GM19463 (cell line): Measurements from ENCODE around the gene TSGA10IP.

Source experiments
- ATAC-seq: cut with Tn5 transposase; IDR thresholded peaks from one replicate; pipeline ENCODE4 v1.9.1; 2021; ENCODE audit warnings: mild to moderate bottlenecking, moderate library complexity; ENCODE audit not compliant: unreplicated experiment

Gene TSGA10IP

DNA sequence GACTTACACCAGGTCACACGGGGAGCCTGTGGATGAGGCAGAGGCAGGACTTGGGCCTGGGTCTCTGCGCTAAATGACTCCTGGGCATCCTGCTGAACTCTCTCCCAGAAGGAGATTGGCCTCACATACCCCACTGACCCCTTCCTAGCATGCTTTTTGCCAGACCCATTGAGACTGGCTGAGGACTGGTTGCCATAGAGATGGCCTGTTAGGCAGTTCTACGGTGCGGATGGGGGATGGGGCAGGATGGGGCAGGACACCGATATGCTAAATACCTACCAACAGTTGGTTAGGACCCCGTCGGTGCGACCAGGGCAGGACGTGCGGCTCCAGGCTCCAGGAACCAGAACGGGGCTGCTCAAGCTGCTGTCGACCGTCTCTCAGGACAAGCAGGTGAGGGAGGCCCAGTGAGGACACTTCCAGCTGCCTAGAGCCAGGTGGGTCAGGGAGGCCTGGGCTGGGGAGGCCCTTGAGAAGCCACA, at the start of gene TSGA10IP:
TSS of gene TSGA10IP (plus strand) at position 51 of the 482 bp plus-strand sequence. CDS start at position 247, 196 bp downstream.
- ATAC-seq, result no peak

GRCh38 chr11:65895482-65895981, 49.7 kb upstream of the TSGA10IP start:
- ATAC-seq, result no peak

- ATAC-seq, result no peak
These were observed 49.0 kb upstream of the TSGA10IP start for GRCh38 chr11:65896034-65896999.

GRCh38 chr11:65897020-65897471, 48.2 kb upstream of the TSGA10IP start:
- ATAC-seq, result no peak

DNA sequence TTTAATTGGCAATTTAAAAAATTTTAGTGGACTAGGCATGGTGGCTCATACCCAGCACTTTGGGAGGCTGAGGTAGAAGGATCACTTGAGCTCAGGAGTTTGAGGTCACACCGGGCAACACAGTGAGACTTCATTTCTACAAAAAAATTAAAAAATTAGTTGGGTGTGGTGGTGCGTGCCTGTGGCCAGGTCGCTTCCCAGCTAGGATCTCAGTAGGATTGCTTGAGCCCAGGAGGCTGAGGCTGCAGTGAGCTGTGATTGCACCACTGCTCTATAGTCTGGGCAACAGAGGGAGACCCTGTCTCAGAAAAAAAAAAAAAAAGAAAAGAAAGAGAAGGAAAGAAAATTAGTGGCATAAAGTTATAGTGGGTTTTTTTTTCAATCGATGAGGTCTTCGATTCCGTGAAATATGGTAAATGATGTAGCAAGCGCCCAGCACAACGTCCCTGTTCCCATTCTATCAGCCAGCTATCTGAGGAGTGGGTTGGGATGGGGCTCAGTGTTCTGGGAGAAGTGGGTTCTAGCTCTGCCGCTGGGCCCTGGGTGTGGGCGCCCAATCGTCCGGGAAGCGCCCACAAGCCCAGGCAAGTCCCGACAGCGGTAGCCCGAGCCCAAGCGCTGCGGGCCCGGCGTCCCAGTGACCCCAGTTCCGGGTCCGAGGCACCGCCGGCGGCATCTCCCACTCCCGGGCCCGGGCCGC, 46.5 kb upstream of the TSGA10IP start:
- no peak for ATAC-seq

DNA sequence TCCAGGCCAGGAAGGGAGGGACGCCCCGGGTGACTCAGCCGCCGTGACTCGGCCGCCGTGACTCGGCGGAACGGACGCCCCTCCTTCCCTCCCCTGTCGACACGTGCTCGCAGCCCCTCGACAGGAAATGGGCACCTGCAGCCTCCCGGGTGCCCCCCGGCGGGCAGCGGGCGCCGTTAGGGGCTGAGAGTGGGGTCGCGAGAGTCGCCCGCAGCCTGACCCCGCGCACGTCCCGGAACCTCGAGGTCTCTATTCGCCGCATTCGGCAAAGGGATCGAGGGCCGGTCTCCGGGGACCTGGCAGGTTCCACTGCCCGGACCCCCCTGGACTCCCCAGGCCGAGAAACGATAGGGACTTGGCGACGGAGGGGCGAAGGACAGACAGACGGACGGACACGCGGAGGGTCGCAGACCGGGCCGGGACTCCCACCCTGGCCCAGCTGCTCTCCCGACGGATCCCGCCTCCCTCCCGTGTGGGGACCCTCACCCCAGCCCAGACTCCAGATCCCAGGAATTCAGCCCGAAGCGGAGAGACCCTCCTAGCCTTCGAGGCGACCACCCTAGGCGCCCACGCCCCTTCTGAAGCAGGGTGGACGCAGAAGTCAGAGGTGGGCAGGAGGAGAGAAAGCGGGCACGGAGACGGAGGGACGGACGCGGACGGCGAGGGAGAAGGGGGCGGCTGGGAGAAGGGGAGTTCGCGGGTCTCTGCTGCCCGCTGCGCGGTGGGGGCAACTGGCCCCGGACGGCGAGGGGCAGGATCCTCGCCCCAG, 45.7 kb upstream of the TSGA10IP start:
- no peak for ATAC-seq

DNA sequence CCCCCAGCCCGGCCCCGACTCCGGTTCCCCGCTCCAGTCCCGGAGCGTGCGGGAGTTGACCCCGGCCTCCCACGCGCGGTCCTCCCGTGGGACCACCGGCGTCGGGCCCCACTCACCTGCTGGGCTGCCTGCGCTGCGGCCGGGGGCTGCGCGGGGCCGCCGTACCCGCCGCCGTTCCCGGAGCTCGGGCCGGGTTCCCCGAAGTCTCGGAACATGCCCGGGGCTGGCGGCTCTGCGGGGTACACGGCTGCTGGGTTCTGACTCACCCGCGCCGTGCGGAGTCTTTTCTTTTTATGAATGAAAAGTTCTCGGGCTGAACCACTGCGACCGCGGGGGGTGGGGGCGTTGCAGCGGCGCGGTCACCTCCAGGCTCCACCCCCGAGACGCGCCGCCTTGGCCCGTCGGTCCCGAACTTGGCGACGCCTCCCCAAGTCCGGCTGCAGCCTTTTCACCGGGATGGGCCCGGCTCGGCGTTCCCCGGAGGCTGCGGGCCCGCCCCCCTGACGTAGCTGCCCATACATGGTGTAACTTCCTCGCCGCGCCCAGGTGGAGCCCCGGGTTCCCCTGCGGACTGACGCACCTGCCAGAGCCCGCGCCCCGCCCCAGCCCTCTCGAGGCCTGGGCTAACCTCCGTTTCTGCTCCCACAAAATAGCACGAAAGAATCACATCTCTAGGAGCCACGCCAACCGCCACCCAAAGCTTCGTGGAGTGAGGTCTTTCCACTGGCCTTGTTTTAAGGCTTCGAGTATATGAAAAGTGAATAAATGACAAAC, 45.0 kb upstream of the TSGA10IP start, which contains the start of gene FOSL1:
TSS of gene FOSL1 (minus strand) at position 264 of the 774 bp plus-strand sequence. CDS start at position 215, 49 bp downstream.
- ATAC-seq, result peak; percentile 87

DNA sequence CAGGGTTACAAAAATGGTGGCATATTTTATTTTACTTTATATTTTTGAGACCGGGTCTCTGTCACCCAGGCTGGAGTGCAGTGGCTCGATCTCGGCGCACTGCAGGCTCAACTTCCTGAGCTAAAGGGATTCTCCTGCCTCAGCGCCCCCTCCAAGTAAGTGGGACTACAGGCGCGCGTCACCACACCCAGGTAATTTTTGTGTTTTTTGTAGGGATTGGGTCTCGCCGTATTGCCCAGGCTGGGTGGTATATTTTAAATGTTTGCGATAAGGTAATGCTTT, 44.4 kb upstream of the TSGA10IP start:
- no peak for ATAC-seq

DNA sequence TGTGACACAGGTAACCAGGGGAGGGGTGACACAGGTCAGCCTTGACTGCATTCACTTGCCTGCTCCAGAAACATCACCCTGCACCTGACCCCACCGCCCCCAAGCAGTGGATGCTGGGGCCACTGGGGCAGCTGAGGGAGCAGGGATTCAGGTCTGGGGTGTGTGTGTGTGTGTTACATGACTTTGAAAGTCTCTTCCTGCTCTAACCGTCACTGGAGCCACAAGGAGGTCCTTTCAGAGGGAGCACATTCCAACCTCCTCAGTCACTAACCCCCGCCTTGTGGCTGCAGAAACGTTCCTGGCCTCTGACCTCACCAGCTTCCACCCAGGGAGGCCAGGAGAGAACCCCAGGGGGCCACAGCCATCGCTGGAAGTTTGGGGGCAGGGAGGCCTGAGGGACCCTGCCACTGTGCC, 42.2 kb upstream of the TSGA10IP start:
- ATAC-seq, result no peak

- ATAC-seq, result no peak
These were observed 41.6 kb upstream of the TSGA10IP start for GRCh38 chr11:65903715-65904114.

DNA sequence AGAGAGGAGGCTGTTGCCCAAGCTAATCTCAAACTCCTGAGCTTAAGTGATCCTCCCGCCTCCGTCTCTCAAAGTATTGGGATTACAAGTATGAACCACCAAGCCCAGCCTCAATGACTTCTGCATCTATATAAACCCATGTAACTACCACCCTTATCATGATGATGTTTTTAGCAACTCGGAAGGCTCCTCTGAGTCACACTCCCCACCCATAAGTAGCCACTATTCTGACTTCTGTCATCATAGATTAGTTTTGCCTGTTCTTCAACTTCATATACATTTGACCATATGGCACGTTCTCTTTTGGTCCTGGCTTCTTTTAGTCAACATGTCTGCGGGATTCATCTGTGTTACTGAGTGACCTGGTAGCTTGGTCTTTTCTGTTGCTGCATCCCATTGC, 38.7 kb upstream of the TSGA10IP start:
- no peak for ATAC-seq

DNA sequence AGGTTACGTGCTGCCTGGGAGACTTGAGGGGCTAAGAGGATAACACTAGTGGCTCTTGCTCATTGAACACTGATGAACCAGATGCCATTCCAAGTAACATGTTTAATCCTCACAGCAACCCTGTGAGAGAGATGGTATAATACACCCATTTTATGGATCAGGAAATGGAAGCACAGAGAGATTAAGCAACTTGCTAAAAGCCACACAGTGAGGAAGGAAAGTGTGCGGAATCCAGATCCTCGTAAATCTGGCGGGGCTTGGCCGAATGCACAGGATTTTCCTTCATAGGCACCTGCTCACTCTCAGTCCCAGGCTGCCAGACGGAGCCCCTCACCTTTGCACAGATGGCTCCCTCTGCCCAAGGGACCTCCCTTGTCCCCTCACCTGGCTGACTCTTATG, 37.4 kb upstream of the TSGA10IP start:
- ATAC-seq, result no peak

DNA sequence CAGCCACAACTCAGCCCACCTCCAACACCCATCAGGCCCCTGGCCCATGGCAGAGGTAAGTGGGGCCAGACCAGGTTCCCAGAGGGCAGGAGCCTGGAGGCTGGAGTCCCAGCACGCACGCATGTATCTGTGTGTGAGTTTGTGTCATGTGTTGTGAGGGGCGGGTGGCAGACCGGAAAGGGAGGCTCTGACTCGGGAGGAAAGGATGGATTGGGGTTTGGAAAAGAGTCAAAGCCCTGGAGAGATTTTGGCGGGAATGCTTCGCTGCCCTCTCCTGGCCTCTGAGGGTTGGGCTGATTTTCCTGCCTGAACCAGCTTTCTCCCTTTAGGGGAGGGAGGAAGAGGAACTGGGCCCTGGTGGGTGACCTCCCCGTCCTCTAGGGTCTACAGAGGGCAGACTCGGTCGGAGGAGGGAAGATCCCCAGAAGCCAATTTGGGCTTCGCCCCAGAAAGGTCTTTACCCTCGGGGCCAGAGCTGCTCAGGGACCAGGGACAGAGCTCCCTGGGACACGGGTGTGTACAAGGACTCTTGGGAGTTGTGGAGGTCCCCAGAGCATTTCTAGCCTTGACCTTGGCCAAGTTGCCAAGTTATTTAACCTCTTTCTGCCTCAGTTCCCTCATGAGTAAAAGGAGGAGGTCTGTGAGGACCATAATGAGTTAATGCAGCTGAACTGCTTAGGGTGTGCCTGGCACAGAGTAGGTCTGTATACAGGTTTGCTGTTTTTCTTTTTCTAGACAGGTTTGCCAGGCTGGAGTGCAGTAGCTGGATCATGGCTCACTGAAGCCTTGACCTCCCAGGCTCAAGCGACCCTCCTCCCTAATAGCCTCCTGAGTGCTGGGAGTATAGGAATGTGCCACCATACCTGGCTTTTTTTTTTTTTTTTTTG, 33.4 kb upstream of the TSGA10IP start:
- no peak for ATAC-seq

- ATAC-seq, result no peak
These were observed 32.4 kb upstream of the TSGA10IP start for GRCh38 chr11:65912845-65913244.

- ATAC-seq, result no peak
These were observed 30.0 kb upstream of the TSGA10IP start for GRCh38 chr11:65915101-65915820.

- ATAC-seq, result no peak
These were observed 29.4 kb upstream of the TSGA10IP start for GRCh38 chr11:65915821-65916251.

DNA sequence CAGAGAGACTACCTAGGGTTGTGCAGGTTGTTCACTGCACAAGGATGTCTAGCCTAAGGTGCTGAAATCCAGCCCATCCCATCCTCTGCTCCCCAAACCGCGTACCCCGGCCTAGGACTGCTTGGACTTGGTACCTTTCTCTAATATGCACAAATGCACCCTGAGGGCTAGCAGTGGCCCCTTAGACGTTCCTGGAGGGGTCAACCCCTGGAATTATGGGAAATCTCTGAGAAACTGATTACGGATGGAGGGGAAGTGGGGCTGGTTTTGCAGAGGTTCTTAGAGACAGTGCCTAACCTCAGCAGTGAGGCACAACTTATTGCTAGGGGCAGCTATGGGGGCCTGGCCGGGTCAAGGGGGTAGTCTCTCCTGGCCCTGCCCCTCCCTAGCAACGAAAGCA, 28.9 kb upstream of the TSGA10IP start:
- ATAC-seq, result no peak

- no peak for ATAC-seq
These were observed 28.2 kb upstream of the TSGA10IP start for GRCh38 chr11:65917077-65917433.
